GM12892 (cell line): ENCODE measurements around the gene DPF1.

ENCODE experiments used
- POLR2A ChIP-seq: IDR thresholded peaks from 2 replicates; pipeline ENCODE4 v1.6.1; 2011; ENCODE audit warnings: low read depth, low read length, control low read depth
- POLR2AphosphoS5 ChIP-seq: IDR thresholded peaks from 2 replicates; pipeline ENCODE4 v1.6.1; 2011; ENCODE audit warnings: low read depth, low read length, control low read depth
- TAF1 ChIP-seq: IDR thresholded peaks from 2 replicates; pipeline ENCODE4 v1.6.1; 2011; ENCODE audit warnings: low read depth, mild to moderate bottlenecking, control low read depth, low read length, borderline replicate concordance

- TF ChIP-seq POLR2A (no peak), POLR2AphosphoS5 (no peak), TAF1 (no peak)
Observed at GRCh38 chr19:38231918-38232317, 7.9 kb upstream of the DPF1 start.
